Upper lobe of left lung (tissue), 6 donors: ENCODE data around the gene CBFA2T3. TPM values are rescaled to one million over a fixed set of nuclear protein-coding genes. Genes with fewer than 3 reads are reported as not detected.
A peak's percentile ranks its signal among the peaks of the same experiment; 100 is the strongest.

Experiments used
- ATAC-seq, 2 donors: fragments of 200-7000 bp; cut with Tn5 transposase; one replicate each; pipeline ENCODE4 v1.9.1; 2022; ENCODE audit warnings: mild to moderate bottlenecking in 2 of 2, moderate library complexity in 2 of 2; ENCODE audit not compliant: low FRiP score in 2 of 2
- DNase-seq, 2 donors: peaks; one replicate each; pipeline ENCODE4 v3.0.0-alpha.2; 2019 to 2020
- H3K27ac ChIP-seq, 4 donors: fragments of 200-600 bp; sonication (generic); one replicate each; pipeline ENCODE4 v1.5.1; 2016 to 2019
- H3K27me3 ChIP-seq, 4 donors: fragments of 200-600 bp; sonication (generic); one replicate each; pipeline ENCODE4 v1.5.1; 2017 to 2019
- H3K36me3 ChIP-seq, 4 donors: fragments of 200-600 bp; sonication (generic); one replicate each; pipeline ENCODE4 v1.5.1; 2016 to 2019
- H3K4me1 ChIP-seq, 4 donors: fragments of 200-600 bp; sonication (generic); one replicate each; pipeline ENCODE4 v1.5.1; 2018 to 2019
- H3K4me3 ChIP-seq, 4 donors: fragments of 200-600 bp; sonication (generic); one replicate each; pipeline ENCODE4 v1.5.1; 2017 to 2019; ENCODE audit warnings: mild to moderate bottlenecking in 2 of 4, moderate library complexity in 1 of 4
- H3K9me3 ChIP-seq, 4 donors: fragments of 200-600 bp; sonication (generic); one replicate each; pipeline ENCODE4 v1.5.1; 2018 to 2019
- EP300 ChIP-seq, 4 donors: sonication (generic); formaldehyde crosslinking; IDR thresholded peaks; one replicate each; pipeline ENCODE4 v1.5.1; 2017; ENCODE audit warnings: antibody characterized with exemption in 4 of 4, control low read depth in 2 of 4
- POLR2A ChIP-seq, 4 donors: fragments of 450-650 bp; IDR thresholded peaks; one replicate each; pipeline ENCODE4 v1.5.1; 2016 to 2017; ENCODE audit warnings: antibody characterized with exemption in 4 of 4, mild to moderate bottlenecking in 2 of 4
- POLR2AphosphoS5 ChIP-seq, 2 donors: sonication (generic); formaldehyde crosslinking; IDR thresholded peaks; one replicate each; pipeline ENCODE4 v1.5.1; 2017; ENCODE audit warnings: antibody characterized with exemption in 2 of 2
- WGBS, 2 donors: methylation state at CpG; one replicate each; pipeline ENCODE4 v1.1.5; 2017 to 2018; 5-methylcytosine and 5-hydroxymethylcytosine counted together
- total RNA-seq, 6 donors: library from RNA; depleted of rRNA in 4 of 6; stranded (reverse); fragments of >200 nt in 4 of 6; gene quantifications; one replicate each; pipeline versions ENCODE4 v1.1.0 to v1.2.1, GENCODE V29; 2016 to 2021
- TF ChIP-seq, protein P1 (sequence below), 6 experiments: fragments of 450-650 bp in 4 of 6; fragments of 200-600 bp in 2 of 6; sonication (generic) in 2 of 6; IDR thresholded peaks; one replicate each; pipeline ENCODE4 v1.5.1; 2016 to 2019; ENCODE audit warnings: antibody characterized with exemption in 6 of 6
- donor health status: DM: no; HTN: no; CAD: no; lungs with moderate emphysema.
- donor health status: DM: no; HTN: yes; CAD: no; lungs with severe emphysema.

The CBFA2T3 gene
- total RNA-seq, 6 donors from 2014 or later: 2.7 to 33.5 (median 15.2) TPM

GRCh38 chr16:88941913-88942909 is 34.8 kb downstream of the CBFA2T3 start:
- H3K27ac ChIP-seq: peak overlapping the region in 1 of 4 donors; percentile 86
- H3K4me1 ChIP-seq: peaks cover 22 to 50% (median 34%) of the 10 kb centered on the region in 4 donors
- peak; percentile 52 to 94 for DNase-seq
- peak in 1 of 2 donors; percentile 66 for ATAC-seq
- peaks cover 0 to 15% (median 6%) of the 10 kb centered on the region in 4 donors for H3K27me3 ChIP-seq
- WGBS, 2 donors: 40 to 51% methylated on average over 16 to 30 of the region's 54 CpGs
- no peaks in the 10 kb centered on the region for H3K36me3 ChIP-seq
- H3K4me3 ChIP-seq: peak overlapping the region in 3 of 4 donors; percentile 63 to 79 (median 69)
- TF ChIP-seq, protein P1, sequence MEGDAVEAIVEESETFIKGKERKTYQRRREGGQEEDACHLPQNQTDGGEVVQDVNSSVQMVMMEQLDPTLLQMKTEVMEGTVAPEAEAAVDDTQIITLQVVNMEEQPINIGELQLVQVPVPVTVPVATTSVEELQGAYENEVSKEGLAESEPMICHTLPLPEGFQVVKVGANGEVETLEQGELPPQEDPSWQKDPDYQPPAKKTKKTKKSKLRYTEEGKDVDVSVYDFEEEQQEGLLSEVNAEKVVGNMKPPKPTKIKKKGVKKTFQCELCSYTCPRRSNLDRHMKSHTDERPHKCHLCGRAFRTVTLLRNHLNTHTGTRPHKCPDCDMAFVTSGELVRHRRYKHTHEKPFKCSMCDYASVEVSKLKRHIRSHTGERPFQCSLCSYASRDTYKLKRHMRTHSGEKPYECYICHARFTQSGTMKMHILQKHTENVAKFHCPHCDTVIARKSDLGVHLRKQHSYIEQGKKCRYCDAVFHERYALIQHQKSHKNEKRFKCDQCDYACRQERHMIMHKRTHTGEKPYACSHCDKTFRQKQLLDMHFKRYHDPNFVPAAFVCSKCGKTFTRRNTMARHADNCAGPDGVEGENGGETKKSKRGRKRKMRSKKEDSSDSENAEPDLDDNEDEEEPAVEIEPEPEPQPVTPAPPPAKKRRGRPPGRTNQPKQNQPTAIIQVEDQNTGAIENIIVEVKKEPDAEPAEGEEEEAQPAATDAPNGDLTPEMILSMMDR (IDR thresholded peaks at IDR 0.05): peak; percentile 70 to 96 (median 78)
- TF ChIP-seq POLR2A (IDR thresholded peaks at IDR 0.05): no peak
- no peaks in the 10 kb centered on the region for H3K9me3 ChIP-seq

DNA sequence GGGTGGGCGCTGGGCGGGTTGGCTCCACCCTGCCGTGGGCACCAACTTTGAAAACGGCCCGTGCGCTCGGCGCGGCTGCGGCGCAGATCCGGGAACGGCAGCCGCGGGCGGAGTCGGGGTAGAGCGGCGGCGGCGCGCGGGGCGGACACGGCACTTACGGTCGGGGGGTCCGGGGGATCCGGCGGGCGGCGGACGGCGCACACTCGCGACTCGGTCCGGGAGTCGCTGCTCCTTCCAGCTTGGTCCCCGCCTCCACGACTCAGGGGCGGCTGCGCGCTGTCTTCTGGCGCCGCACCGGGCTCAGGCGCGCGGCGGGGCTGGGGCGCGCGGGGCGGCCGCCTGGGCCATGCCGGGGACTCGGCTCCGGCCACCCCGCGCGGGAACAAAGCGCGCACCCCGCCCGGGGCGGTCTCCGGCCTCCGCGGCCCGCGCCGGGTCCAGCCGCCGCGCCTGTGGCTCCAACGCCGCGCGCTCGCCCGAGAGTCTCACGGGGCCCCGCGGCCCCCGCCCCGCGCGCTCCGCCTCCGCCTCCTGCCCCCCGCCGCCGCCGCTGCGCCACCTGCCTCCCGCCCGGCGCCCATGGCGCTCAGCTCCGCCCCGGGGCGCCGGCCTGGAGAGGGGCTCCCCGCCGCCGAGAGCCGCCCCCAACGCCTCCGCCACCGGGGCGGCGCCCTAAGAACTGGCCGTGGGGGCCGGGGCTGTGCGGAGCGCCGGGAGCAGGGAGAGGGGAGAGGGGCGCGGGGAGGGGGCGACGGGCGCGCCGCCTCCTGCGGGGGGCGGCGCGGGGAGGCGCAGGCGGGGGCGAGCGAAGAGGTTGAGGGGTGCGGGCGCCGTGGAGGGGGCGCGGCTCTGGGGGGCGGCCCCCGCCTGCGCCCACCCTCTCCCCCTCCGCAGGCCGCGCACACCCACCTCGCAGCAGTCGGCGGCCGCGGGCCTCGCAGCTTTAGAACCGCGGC is 35.9 kb downstream of the CBFA2T3 start:
- peak overlapping the region; percentile 84 to 91 (median 86) for H3K27ac ChIP-seq
- no peak for TF ChIP-seq EP300 (IDR thresholded peaks at IDR 0.05)
- TF ChIP-seq, protein P1 (IDR thresholded peaks at IDR 0.05): no peak
- H3K4me3 ChIP-seq: peak overlapping the region; percentile 62 to 79 (median 66)
- H3K27me3 ChIP-seq: peaks cover 0 to 15% (median 6%) of the 10 kb centered on the region in 4 donors
- peak in 1 of 2 donors; percentile 91 for DNase-seq
- no peaks in the 10 kb centered on the region for H3K9me3 ChIP-seq
- H3K4me1 ChIP-seq: peaks cover 30 to 61% (median 43%) of the 10 kb centered on the region in 4 donors
- ATAC-seq: no peak
- 1 to 2% methylated on average over 19 to 39 of the region's 152 CpGs for WGBS, 2 donors
- no peaks in the 10 kb centered on the region for H3K36me3 ChIP-seq

DNA sequence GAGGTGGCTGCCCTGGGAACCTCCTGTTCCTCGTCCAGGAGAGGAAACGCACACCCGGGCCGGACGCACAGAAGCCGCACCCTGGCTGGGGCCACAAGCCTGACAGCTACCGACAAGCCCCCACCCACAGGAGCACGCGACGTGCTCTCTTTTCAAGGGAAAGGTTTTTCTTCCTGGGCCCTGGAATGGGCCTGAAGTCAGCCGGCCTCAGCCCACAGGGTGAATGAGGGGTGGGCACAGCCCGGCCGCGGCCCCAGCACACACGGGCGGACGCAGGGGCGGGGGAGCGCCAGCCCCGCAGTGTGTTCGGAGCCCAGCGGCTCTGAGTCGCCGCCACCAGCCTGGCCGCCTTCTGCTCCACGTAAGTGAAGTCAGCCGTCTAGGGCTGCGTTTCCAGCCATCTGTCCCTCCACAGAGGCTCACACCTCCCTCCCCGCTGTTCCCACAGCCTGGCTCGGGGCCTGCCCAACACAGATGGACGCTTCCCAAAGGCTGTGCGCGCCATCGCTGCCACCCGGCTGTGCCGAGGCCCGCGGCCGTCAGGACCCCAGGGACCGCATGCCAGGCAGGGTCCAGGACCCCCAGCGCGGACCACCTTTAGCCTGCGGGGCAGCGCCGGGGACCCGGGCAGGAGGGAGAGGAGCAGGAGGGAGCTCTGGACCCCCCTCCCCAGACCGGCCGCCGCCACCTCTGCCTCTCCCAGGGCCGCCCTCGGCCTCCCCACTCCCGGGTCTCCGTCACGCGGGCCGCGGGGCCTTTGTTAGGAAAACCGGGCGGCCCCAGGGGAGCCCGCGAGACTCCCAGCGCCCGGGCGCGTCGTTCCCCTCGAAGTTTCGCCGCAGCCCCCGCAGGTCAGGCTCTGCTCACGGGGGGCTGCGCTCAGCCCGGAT is 36.8 kb downstream of the CBFA2T3 start:
- Histone ChIP-seq H3K4me1 (peaks cover 37 to 69% (median 49%) of the 10 kb centered on the region in 4 donors), H3K27ac (peak overlapping the region; percentile 84 to 91 (median 86)), H3K36me3 (no peaks in the 10 kb centered on the region), H3K27me3 (peaks cover 0 to 15% (median 6%) of the 10 kb centered on the region in 4 donors), H3K9me3 (no peaks in the 10 kb centered on the region), H3K4me3 (peak overlapping the region; percentile 62 to 79 (median 66))
- DNase-seq (peak; percentile 58 to 86), ATAC-seq (peak in 1 of 2 donors; percentile 34)
- TF ChIP-seq, protein P1 (IDR thresholded peaks at IDR 0.05): no peak
- peak in 1 of 2 donors; percentile 74 for TF ChIP-seq POLR2AphosphoS5 (IDR thresholded peaks at IDR 0.05)
- TF ChIP-seq POLR2A (IDR thresholded peaks at IDR 0.05): no peak
- peak in 1 of 4 donors; percentile 77 for TF ChIP-seq EP300 (IDR thresholded peaks at IDR 0.05)
- WGBS, 2 donors: 3% methylated on average over 20 to 51 of the region's 73 CpGs
